GM10266 (cell line): Measurements from ENCODE around the gene OR5AK2.
"Not testable (repeated sequence)": the region's sequence is repeated elsewhere in the genome, so short reads cannot be mapped to it uniquely, and the experiment has no call there.

ENCODE experiments used
- DNase-seq: peaks from one replicate; pipeline ENCODE4 v3.0.0; 2012; ENCODE audit errors: extremely low spot score
- TF ChIP-seq, protein P1 (sequence below): IDR thresholded peaks from 2 replicates; pipeline ENCODE4 v1.5.1; 2012; ENCODE audit warnings: mild to moderate bottlenecking, low read depth; ENCODE audit not compliant: control insufficient read depth, insufficient read depth; ENCODE audit errors: missing control alignments

Gene OR5AK2, protein sequence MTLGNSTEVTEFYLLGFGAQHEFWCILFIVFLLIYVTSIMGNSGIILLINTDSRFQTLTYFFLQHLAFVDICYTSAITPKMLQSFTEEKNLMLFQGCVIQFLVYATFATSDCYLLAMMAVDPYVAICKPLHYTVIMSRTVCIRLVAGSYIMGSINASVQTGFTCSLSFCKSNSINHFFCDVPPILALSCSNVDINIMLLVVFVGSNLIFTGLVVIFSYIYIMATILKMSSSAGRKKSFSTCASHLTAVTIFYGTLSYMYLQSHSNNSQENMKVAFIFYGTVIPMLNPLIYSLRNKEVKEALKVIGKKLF

DNA sequence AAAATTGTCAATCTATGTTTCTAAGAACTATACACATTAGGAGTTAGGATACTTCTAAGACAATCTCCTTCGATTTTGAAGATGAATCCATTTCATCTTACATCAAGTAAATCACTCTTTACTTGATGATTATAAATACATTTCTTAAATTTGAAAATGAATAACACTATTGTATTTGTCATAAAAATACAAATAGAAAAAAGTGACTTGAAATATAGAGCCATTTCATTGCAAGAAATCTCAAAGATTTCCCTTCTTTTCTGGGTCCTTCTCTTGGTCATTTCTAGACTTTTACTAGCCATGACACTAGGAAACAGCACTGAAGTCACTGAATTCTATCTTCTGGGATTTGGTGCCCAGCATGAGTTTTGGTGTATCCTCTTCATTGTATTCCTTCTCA, at the start of gene OR5AK2:
Gene OR5AK2, plus strand, starts transcription at position 301 of the 400 bp plus-strand sequence. Its CDS starts 0 bp downstream, at position 301.
- no peak for DNase-seq
- TF ChIP-seq, protein P1, sequence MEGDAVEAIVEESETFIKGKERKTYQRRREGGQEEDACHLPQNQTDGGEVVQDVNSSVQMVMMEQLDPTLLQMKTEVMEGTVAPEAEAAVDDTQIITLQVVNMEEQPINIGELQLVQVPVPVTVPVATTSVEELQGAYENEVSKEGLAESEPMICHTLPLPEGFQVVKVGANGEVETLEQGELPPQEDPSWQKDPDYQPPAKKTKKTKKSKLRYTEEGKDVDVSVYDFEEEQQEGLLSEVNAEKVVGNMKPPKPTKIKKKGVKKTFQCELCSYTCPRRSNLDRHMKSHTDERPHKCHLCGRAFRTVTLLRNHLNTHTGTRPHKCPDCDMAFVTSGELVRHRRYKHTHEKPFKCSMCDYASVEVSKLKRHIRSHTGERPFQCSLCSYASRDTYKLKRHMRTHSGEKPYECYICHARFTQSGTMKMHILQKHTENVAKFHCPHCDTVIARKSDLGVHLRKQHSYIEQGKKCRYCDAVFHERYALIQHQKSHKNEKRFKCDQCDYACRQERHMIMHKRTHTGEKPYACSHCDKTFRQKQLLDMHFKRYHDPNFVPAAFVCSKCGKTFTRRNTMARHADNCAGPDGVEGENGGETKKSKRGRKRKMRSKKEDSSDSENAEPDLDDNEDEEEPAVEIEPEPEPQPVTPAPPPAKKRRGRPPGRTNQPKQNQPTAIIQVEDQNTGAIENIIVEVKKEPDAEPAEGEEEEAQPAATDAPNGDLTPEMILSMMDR: no peak

DNA sequence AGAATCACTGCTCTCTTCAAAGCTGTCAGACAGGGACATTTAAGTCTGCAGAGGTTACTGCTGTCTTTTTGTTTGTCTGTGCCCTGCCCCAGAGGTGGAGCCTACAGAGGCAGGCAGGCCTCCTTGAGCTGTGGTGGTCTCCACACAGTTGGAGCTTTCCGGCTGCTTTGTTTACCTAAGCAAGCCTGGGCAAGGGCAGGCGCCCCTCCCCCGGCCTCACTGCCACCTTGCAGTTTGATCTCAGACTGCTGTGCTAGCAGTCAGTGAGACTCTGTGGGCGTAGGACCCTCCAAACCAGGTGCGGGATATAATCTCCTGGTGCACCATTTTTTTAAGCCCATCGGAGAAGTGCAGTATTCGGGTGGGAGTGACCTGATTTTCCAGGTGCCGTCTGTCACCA, 43.2 kb upstream of the OR5AK2 start:
- not testable (repeated sequence) for DNase-seq

DNA sequence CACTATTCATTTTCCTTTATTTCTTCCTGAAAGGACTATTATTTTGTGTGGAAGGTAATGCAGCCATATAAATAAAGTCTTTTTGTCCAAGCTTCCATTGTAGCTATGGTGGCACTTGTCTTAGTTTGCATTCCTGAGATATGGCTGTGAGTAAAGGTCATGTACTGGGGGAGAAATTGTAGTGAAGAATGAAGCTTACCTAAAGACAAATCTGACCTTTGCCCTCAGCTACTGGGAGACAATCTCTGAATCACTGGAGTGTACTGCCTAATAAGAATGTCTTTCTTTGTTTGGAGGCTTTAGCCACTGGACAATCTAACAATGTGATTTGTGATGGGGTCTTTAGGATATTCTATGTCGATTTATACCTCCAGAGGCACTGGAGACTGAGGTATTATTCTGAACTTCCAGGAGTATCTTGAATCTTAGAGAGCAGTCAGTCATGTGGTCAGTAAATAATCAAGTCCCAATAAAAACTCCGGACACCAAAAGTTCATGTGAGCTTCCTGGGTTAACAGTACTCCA, 39.7 kb upstream of the OR5AK2 start:
- TF ChIP-seq, protein P1: no peak

DNA sequence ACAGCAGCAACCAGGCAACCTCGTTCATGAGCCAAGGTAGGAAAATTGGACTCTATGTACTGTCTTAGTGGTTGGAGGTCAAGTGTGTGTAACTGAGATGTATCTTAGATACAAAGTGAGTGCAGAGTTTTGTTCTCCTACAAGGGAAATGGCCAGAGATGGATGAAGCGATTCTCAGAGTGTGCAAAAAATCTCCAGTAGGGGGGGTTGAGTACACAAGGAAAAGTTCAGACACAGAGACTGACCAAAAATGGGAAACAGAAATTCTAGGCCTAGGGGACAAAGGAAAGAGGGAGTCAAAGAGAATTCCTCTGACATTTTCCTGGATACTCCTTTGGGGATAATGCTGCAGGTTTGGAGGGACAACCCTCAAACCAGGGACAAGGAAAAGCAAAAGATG, 38.2 kb upstream of the OR5AK2 start:
- DNase-seq: no peak
- TF ChIP-seq, protein P1: no peak

More for the DNA sequence above, 39.7 kb upstream of the OR5AK2 start:
- no peak for DNase-seq

DNA sequence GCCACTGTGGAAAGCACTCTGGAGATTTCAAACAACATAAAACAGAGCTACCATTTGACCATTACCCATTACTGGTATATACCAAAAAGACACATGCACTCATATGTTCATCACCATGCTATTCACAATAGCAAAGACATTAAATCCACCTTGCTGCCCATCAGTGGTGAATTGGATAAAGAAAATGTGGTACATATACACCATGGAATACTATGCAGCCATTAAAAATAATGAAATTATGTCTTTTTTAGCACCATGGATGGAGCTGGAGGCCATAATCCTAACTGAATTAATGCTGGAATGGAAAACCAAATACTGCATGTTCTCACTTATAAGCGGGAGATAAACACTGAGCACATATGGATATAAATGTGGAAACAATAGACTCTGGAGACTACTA, 34.8 kb upstream of the OR5AK2 start:
- DNase-seq: not testable (repeated sequence)

DNA sequence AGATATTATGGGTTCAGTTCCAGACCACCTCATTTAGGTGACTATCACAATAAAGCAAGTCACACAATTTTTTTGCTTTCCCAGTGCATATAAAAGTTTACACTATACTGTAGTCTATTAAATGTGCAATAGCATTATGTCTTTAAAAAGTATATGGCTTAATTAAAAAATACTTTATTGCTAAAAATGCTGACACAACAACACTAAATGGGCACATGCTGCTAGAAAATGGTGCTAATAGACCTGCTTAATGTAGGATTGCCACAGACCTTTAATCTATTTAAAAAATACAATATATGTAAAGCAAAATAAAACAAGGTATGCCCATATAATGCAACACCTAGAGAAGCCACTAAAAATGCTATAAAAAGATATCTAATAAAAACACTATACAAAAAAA, 27.1 kb upstream of the OR5AK2 start:
- no peak for DNase-seq
- TF ChIP-seq, protein P1: no peak

DNA sequence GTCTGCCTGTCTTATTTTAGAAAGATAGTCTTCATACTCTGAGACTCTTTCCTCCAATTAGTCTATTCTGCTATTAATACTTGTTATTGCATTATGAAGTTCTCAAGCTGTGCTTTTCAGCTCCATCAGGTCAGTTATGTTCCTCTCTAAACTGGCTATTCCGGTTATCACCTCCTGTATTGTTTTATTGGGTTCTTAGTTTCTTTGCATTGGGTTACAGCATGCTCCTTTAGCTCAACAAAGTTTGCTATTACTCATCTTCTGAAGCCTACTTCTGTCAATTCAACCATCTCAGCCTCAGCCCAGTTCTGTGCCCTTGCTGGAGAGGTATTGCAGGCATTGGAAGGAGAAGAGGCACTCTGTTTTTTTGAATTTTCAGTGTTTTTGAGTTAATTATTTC, 21.0 kb upstream of the OR5AK2 start:
- TF ChIP-seq, protein P1: no peak
- no peak for DNase-seq

DNA sequence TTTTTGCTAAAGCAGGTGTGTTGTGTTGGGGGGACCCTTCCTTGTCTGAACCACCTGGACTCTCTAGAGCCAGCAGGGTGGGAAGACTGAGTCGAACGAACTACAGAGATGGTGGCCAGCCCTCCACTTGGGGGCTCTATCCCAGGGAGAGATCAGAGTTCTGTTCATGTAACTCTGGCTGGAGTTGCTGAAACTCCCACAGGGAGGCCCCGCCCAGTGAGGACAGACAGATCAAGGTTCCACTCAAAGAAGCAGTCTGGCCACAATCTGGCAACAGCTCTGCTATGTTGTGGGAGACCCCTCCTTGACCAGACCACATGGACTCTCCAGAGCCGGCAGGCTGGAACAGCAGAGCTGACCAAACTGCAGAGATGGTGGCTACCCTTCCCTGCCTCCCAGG, 20.2 kb upstream of the OR5AK2 start:
- TF ChIP-seq, protein P1: no peak
- DNase-seq: no peak
